HEK293T (cell line): ENCODE measurements around the gene SH3GL3.

Source experiments
- BHLHE40 ChIP-seq: fragments of 450-650 bp; IDR thresholded peaks from 2 replicates; pipeline ENCODE4 v1.6.1; 2016; ENCODE audit warnings: mild to moderate bottlenecking, moderate library complexity, borderline replicate concordance
- ELF4 ChIP-seq: fragments of 450-650 bp; IDR thresholded peaks from 2 replicates; pipeline ENCODE4 v1.6.1; 2017; ENCODE audit warnings: antibody characterized with exemption
- FOXA1 ChIP-seq: fragments of 450-650 bp; IDR thresholded peaks from 2 replicates; pipeline ENCODE4 v1.6.1; 2016; ENCODE audit warnings: mild to moderate bottlenecking
- FOXK2 ChIP-seq: fragments of 450-650 bp; IDR thresholded peaks from 2 replicates; pipeline ENCODE4 v1.6.1; 2016; ENCODE audit warnings: mild to moderate bottlenecking
- FOXM1 ChIP-seq: fragments of 450-650 bp; IDR thresholded peaks from 2 replicates; pipeline ENCODE4 v1.6.1; 2017; ENCODE audit warnings: mild to moderate bottlenecking, borderline replicate concordance
- HDGF ChIP-seq: fragments of 450-650 bp; IDR thresholded peaks from 2 replicates; pipeline ENCODE4 v1.6.1; 2017; ENCODE audit warnings: antibody characterized with exemption, borderline replicate concordance
- L3MBTL2 ChIP-seq: fragments of 450-650 bp; conservative IDR thresholded peaks from 2 replicates; pipeline ENCODE4 v1.6.1; 2016; ENCODE audit warnings: mild to moderate bottlenecking
- LEF1 ChIP-seq: fragments of 450-650 bp; IDR thresholded peaks from 2 replicates; pipeline ENCODE4 v1.6.1; 2017; ENCODE audit warnings: mild to moderate bottlenecking, borderline replicate concordance
- NFRKB ChIP-seq: fragments of 450-650 bp; IDR thresholded peaks from 2 replicates; pipeline ENCODE4 v1.6.1; 2016; ENCODE audit warnings: mild to moderate bottlenecking, moderate library complexity
- PKNOX1 ChIP-seq: fragments of 450-650 bp; IDR thresholded peaks from 2 replicates; pipeline ENCODE4 v1.6.1; 2016
- SP1 ChIP-seq: fragments of 450-650 bp; IDR thresholded peaks from 2 replicates; pipeline ENCODE4 v1.6.1; 2017
- SUZ12 ChIP-seq: fragments of 450-650 bp; IDR thresholded peaks from 2 replicates; pipeline ENCODE4 v1.6.1; 2016; ENCODE audit warnings: mild to moderate bottlenecking
- TARDBP ChIP-seq: fragments of 450-650 bp; IDR thresholded peaks from 2 replicates; pipeline ENCODE4 v1.6.1; 2016
- ZNF384 ChIP-seq: fragments of 450-650 bp; IDR thresholded peaks from 2 replicates; pipeline ENCODE4 v1.6.1; 2016

- TF ChIP-seq FOXA1 (no peak), ELF4 (no peak), BHLHE40 (no peak), HDGF (no peak), FOXK2 (no peak), SP1 (no peak), L3MBTL2 (no peak), SUZ12 (no peak), TARDBP (no peak), NFRKB (no peak), ZNF384 (no peak), FOXM1 (no peak), PKNOX1 (no peak), LEF1 (no peak)
Measured at GRCh38 chr15:83610901-83611685, 164.0 kb downstream of the SH3GL3 start.
